A549 (cell line): ENCODE measurements around the gene ZBTB16.

Experiments
- POLR2A ChIP-seq: IDR thresholded peaks from 2 replicates; pipeline ENCODE4 v1.6.1; 2012; ENCODE audit warnings: mild to moderate bottlenecking, low read length
- TF ChIP-seq, protein P1 (sequence below): fragments of >200 bp; sonication (Bioruptor Twin); formaldehyde crosslinking; IDR thresholded peaks from 3 replicates; pipeline ENCODE4 v1.5.1; 2016
- TF ChIP-seq, protein P2 (sequence below): fragments of 450-650 bp; IDR thresholded peaks from 2 replicates; pipeline ENCODE4 v1.6.1; 2014; ENCODE audit warnings: antibody characterized with exemption

DNA sequence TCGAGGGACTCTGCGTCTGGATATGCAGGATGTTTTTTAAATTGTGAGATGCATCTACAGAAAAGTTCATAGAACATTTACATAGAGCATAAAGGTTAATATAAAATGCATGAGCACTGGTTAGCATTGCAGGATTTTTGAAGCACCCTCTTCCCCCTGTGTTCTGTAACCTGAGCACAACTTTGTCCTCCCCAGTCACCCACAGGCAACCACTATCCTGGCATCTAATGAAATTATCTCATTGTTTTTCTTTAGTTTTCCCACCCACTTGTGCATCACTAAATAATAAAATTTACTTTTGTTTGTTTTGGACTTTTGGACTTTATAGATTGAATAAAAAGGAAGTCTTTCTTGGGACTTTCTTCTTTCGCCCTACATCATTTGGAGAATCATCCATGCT is 226.7 kb downstream of the ZBTB16 start:
- TF ChIP-seq POLR2A = no peak
- TF ChIP-seq, protein P1, sequence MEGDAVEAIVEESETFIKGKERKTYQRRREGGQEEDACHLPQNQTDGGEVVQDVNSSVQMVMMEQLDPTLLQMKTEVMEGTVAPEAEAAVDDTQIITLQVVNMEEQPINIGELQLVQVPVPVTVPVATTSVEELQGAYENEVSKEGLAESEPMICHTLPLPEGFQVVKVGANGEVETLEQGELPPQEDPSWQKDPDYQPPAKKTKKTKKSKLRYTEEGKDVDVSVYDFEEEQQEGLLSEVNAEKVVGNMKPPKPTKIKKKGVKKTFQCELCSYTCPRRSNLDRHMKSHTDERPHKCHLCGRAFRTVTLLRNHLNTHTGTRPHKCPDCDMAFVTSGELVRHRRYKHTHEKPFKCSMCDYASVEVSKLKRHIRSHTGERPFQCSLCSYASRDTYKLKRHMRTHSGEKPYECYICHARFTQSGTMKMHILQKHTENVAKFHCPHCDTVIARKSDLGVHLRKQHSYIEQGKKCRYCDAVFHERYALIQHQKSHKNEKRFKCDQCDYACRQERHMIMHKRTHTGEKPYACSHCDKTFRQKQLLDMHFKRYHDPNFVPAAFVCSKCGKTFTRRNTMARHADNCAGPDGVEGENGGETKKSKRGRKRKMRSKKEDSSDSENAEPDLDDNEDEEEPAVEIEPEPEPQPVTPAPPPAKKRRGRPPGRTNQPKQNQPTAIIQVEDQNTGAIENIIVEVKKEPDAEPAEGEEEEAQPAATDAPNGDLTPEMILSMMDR = no peak
- TF ChIP-seq, protein P2, sequence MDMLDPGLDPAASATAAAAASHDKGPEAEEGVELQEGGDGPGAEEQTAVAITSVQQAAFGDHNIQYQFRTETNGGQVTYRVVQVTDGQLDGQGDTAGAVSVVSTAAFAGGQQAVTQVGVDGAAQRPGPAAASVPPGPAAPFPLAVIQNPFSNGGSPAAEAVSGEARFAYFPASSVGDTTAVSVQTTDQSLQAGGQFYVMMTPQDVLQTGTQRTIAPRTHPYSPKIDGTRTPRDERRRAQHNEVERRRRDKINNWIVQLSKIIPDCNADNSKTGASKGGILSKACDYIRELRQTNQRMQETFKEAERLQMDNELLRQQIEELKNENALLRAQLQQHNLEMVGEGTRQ = no peak
